GM18502 (cell line): ENCODE measurements around the gene BST2.
"Not testable (repeated sequence)": the region's sequence is repeated elsewhere in the genome, so short reads cannot be mapped to it uniquely, and the experiment has no call there.

Source experiments
- ATAC-seq: cut with Tn5 transposase; IDR thresholded peaks from one replicate; pipeline ENCODE4 v1.9.1; 2021; ENCODE audit warnings: mild to moderate bottlenecking; ENCODE audit not compliant: unreplicated experiment, poor library complexity

The BST2 gene

GRCh38 chr19:17390665-17391370 lies 14.6 kb downstream of the BST2 start:
- peak; percentile 90 for ATAC-seq

DNA sequence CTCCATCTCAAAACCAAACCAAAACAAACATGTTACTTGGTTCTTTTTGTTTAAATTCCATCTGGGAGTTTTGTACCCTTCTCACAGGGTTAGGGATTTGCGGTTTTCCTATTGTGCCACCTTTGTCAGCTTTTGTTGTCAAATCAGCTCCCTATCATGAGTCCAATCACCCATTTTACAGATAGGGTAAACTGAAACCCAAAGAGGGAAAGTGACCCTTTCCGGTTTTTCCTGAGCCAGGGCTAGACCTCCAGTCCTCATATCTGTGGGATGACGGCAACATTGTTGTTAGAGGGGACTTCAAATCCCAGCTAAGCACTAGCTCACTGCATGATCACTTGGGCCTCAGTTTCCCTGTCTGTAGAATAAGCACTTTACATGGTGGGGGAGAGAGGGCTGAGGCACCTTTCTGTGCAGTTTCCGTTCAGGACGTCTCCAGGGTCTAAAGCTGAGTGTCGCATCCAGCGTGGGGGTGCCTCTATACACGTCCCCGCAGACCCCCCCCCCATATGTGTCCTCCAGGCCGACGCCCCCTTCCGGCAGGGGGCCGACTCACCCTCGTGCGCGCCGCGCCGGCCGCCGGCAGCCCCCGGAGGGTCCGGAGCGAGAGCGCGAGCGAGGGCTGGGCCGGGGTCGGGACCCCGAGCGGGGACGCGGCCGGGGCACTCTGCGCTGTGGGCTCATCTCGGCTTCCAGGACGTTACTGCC lies 15.3 kb downstream of the BST2 start:
- ATAC-seq, result no peak

DNA sequence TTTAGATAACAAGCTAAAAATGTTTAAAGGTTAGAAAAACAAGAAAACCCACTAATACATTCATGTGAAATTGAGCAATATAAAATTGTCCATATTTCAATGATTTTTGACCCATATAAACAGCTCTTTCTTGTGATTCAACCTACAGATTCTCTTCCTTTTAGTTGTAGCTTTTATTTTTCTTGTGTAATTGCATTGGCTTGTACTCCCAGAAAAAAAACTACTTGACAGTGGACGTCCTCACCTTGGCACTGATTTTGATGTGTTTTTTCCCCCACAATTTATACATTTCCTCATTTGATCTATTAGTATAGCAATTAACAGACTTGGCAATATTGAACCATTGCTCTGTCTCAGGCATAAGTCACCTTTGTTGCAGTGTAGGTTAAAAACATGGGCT lies 16.1 kb downstream of the BST2 start:
- ATAC-seq, result no peak

DNA sequence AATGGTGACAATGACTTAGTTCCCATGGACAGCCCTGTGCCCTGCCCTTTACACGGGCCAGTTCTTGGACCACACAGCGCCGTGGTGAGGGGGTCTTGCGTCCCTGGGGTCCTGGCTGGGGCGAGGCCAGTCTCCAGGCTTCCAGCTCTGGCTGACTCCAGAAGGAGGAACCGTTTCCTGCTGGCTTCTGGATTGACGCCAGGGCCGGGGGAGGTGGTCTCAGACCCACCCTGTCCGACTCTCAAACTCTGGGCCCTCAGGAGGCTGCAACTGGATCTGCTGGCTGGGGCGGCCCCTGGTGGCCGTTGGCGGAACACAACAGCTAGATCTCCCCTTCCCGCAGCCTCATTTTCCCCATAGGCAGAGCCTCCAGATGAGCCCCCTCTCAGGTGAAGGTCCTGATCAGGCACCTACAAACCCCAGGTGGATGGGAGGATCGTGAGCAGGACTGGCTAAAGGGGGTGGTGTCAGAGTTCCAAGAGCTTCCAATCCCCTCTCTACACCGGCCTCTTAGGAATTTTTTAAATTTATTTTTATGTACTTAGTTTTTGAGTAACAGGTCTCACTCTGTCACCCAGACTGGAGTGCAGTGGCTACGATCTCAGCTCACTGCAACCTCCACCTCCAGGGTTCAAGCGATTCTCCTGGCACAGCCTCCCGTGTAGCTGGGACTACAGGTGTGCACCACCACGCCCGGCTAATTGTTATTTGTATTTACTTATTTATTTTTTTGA lies 19.4 kb downstream of the BST2 start:
- ATAC-seq, result no peak

DNA sequence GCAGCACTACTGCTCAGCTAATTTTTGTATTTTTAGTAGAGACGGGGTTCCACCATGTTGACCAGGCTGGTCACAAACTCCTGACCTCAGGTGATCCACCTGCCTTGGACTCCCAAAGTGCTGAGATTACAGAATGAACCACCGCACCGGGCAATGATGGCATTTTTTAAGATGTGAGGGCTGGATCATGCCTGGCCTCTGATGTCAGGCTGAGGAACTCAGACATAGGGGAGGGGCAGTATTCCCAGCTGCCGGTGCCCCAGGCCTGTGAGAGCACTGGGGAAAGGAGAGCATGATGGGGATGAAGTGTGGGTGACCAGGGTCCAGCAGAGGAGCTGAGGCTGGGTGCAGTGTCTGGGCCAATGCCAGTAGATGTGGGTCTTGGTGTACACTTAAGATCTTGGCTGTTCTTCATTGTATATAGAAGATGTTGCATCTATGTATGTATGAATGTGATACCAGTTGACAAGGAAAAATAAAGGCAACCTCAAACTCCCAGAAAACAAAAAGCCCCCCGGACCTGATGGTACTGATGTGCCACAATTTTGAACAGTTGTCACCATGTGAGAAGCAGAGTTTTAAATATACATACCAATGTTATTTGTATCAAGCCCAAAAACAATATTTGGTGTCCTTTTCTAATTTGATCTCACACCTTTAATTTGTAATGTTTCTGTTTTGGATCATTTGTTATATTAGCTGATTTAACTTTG lies 24.8 kb downstream of the BST2 start:
- ATAC-seq, result no peak

DNA sequence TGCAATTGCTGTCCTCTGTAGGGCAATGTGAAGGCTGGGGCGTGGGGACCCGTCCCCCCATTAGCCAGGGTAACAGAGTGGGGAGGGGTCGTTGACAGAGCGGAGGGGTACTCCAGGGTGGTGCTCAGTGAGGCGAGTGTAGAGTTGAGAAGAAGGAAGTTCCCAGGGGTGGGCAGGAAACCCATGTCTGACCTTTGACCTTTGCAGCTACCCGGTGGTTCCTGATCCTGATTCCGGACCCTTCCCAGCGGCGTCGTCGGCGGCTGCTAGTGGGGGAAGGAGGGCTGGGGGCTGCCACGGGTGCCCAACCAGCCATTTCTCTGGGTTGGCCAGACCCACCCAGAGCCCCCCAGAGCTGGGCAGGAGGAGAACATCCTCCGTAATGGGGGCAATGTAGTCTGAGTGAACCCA lies 26.2 kb downstream of the BST2 start:
- ATAC-seq, result no peak

- ATAC-seq, result no peak
These were observed 27.2 kb downstream of the BST2 start for GRCh38 chr19:17378271-17378670.

GRCh38 chr19:17376935-17377600 lies 28.4 kb downstream of the BST2 start, which contains the start of gene PLVAP:
TSS of gene PLVAP (minus strand) at chr19:17377342. CDS start at chr19:17377288, 54 bp downstream.
- no peak for ATAC-seq

DNA sequence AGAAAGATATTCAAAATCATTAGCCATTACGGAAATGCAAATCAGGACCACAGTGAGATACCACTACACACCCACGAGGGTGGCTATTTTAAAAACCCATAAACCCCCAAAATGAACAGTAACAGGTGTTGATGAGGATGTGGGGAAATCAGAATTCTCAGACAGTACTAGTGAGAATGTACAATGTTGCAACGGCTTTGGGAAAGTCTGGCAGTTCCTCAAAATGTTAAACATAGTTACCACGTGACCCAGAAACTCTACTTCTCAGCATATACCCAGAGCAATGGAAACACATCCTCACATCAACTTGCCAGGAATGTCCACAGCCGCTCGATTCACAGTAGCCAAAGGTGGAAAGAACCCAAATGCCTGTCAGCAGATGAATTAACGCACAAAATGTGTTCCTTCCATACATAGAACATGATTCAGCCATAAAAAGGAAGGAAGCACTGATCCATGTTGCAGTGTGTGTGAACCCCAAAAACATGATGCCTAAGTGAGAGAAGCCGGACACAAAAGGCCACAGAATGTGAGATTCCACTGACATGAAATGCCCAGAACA lies 35.3 kb downstream of the BST2 start:
- ATAC-seq, result peak; percentile 79

GRCh38 chr19:17365361-17365760 lies 40.1 kb downstream of the BST2 start:
- ATAC-seq, result no peak

DNA sequence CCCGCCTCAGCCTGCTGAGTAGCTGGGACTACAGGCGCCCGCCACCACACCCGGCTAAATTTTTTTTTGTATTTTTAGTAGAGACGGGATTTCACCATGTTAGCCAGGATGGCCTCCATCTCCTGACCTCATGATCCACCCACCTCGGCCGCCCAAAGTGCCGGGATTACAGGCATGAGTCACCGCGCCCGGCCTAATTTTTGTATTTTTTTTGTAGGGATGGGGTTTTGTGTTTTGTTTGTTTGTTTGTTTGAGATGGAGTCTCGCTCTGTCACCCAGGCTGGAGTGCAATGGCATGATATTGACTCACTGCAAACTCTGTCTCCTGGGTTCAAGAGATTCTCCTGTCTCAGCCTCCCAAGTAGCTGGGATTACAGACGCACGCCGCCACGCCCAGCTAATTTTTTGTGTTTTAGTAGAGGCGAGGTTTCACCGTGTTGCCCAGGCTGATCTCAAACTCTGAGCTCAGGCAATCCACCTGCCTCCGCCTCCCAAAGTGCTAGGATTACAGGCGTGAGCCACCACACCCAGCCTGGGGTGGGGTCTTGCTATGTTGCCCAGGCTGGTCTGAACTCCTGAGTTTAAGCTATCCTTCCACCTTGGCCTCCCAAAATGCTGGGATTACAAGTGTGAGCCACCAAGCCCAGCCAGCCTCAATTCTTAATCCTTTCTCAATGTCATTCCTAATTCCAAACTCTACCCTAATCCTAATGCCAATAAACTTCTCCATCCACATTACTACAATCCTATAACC lies 41.4 kb downstream of the BST2 start:
- ATAC-seq, result not testable (repeated sequence)

DNA sequence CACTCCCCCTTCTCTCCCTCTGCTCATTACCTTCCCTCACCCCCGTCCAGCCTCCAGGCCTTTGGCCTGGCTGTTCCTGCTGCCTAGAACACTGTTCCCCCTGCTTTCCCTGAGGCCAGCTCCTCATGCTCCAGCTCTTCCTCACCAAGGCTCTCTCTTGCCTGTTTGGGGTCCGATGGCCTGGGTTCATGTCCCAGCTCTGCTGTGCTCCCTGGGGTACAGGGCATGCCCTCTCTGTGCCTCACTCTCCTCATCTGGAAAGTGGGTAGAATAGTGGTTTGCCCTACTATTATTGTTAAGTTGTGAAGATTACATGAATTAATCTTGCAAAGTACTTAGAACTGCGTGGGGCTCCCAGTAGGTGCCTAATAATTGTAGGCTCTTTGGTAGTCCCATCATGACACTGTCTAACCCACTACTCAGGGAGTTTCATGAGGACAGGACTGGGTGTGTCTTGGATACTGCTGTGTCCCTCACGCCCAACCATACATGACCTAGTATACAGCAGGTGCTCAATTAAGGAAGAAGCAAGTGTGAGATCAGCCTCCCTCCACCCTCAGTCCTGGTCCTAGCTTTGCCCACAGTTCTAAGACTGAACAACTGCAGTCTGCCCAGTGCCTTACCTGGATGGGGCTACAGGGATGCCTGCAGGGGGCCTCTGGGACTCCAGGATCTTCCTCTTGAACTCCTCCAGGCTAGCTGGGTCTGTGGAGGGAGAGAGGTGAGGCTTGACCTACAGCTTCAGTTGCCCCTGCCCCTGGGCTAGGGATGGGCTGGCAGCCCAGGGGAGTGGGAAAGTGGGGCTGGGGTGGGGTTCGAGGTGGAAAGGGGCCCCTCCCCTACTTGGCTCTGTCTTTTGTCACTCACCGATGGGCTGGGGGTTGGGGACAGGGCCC lies 45.3 kb downstream of the BST2 start:
- ATAC-seq, result no peak

- ATAC-seq, result no peak
These were observed 47.0 kb downstream of the BST2 start for GRCh38 chr19:17358395-17358794.

DNA sequence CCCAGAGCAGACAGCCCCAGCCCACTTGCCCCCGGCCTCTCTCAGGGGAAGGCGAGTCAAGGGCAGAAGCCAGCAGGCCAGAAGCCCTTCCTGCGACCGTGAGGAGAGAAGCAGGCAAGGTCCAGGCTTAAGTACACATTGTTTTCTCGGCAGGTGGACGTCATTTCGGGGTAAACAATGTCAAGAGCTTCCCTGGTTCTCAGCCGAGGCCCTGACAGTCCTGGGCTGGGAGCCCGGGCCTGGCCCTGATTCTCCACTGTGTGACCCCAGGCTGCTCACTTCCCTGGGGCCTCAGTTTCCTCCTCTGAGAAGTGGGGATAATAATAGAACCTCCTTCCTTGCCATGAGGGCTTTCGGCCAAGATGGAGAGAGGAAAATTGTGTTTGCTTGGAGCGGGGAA lies 47.7 kb downstream of the BST2 start:
- no peak for ATAC-seq

- ATAC-seq, result no peak
These were observed 48.3 kb downstream of the BST2 start for GRCh38 chr19:17357078-17357666.

- ATAC-seq, result no peak
These were observed 52.0 kb downstream of the BST2 start for GRCh38 chr19:17353386-17353785.
